GM12873 (cell line): Measurements from ENCODE around the gene PERM1.

Experiments
- TF ChIP-seq, protein P1 (sequence below): IDR thresholded peaks from 2 replicates; pipeline ENCODE4 v1.5.1; 2012; ENCODE audit warnings: low read depth, mild to moderate bottlenecking, moderate library complexity, low read length, control low read depth; ENCODE audit not compliant: insufficient read depth; ENCODE audit errors: missing control alignments

The PERM1 gene

DNA sequence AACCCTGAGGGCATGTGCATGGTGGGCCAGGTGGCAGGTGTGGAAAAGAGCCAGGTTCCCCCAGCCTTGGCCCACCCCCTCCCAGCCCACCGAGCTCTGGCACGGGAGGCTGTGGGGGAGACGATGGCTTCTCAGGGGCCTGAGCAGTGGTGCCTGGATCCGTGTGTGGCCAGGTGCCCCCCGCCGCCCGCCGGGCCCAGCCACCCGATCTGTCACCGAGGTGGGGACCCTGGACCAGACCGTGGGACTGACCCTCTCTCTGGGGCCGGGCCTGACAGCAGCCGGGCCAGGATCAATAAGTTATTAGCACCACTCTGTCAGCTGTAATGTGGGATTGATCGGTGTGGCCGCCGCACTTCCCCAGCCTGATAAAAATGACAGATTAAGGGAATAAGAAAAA, 44.4 kb downstream of the PERM1 start:
- TF ChIP-seq, protein P1, sequence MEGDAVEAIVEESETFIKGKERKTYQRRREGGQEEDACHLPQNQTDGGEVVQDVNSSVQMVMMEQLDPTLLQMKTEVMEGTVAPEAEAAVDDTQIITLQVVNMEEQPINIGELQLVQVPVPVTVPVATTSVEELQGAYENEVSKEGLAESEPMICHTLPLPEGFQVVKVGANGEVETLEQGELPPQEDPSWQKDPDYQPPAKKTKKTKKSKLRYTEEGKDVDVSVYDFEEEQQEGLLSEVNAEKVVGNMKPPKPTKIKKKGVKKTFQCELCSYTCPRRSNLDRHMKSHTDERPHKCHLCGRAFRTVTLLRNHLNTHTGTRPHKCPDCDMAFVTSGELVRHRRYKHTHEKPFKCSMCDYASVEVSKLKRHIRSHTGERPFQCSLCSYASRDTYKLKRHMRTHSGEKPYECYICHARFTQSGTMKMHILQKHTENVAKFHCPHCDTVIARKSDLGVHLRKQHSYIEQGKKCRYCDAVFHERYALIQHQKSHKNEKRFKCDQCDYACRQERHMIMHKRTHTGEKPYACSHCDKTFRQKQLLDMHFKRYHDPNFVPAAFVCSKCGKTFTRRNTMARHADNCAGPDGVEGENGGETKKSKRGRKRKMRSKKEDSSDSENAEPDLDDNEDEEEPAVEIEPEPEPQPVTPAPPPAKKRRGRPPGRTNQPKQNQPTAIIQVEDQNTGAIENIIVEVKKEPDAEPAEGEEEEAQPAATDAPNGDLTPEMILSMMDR, result no peak

DNA sequence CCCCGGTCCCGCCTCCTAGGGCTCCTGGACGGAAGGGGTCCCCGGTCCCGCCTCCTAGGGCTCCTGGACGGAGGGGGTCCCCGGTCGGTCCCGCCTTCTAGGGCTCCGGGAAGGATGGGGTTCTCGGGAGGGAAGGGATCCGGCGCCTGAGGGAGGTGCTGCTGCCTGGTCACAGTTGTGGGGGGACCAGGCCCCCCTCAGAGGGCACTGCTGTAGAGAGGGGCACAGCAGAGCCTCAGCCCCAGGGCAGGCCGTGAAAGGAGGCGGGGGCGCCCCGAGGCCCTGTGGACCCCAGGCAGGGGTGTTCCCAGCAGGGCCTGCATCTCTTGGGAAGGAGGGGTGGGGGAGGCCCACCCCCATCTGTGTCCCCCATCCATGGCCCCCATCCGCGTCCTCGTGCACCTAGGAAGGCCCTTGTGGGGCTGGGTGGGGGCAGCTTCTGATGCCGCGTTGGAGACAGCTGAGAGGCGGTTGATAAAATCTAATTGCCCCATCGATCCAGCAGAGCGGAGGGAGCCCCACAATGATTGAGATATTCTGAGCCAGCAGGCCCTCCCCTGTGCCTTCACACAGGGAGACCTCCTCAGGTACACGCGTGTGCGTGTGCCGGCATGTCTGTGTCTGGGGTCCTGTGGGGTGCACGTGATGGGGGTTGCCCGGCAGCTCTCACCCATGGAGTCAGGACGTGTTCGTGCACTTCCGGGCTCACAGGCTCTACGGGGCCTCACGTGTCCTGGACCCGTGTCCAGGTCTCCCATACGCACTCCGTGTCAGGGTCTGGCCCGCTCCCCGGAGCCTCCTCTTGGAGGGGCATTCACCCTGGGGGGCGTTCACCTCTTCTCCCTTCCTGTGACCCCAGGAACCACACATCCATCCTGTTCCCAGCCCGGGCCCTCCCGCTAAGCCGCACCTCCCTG, 45.3 kb downstream of the PERM1 start:
- TF ChIP-seq, protein P1, result no peak

DNA sequence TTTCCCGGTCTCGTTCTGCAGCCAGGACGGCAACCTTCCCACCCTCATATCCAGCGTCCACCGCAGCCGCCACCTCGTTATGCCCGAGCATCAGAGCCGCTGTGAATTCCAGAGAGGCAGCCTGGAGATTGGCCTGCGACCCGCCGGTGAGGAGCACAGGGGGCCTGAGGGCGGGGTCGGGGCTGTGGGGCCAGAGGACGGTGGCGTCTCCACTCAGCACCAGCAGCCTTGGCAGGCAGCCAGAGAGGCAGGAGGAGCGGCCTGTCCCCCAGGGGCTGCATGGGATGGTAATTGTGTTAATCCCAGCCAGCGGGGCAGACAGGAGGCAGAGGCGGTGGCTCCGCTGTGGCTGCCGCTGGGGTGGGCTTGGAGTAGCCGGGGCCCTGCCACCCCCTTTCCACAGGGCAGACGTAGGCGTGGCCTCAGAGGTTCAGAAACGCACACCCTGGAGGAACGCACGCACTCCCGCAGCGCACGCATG, 46.1 kb downstream of the PERM1 start:
- TF ChIP-seq, protein P1, result no peak

DNA sequence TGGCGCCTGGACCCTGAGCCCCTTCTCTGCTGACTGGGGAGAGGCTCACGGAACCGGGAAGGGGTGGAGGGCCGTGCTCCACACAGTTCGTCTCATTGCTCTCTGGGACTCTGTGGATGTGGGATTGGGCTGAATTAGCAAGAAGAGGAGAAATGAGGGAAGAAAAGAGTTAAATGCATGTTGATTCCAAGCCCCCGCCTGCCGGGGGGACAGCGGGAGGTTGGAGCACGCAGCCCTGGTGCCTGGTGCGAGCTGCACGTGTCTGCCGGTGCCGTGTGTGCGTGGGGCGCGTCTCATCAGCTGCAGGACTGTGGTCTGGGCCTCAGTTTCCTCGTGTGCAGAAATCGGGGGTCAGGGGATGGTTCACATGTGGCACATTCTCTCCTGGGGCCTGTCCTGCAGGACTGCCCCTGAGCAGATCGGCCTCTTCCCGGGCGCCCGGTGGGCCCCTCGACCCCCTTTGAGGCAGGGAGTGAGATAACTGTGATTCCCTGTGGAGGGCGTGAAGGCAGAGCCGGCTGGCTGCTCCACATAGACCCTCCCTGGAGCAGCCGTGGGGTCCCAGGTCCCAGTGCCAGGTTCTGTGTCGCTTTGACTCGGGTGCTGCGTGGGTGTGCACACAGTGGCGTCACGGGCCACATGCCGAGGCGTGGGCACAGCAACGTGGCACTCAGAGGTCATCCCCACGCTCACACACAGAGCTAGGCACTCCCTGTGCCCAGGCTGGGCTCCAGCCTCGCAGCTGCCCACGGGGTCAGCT, 46.7 kb downstream of the PERM1 start:
- TF ChIP-seq, protein P1, result no peak

DNA sequence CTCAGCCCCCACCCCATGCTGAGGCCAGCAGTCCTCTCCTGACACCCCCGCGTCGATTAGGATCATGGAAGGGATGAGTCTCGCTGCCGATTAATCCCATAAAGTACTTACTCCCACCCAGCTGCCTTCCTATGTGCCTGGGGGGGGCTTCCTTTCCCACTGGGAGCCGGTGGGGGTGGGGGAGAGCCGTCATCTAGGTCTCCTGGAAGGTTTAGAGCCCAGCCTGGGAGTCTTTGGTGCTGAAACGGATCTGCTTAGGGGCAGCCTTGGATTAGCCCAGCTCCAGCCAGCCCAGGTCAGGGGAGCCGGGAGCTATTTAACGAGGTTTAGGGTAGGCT, 48.3 kb downstream of the PERM1 start:
- TF ChIP-seq, protein P1, result no peak

DNA sequence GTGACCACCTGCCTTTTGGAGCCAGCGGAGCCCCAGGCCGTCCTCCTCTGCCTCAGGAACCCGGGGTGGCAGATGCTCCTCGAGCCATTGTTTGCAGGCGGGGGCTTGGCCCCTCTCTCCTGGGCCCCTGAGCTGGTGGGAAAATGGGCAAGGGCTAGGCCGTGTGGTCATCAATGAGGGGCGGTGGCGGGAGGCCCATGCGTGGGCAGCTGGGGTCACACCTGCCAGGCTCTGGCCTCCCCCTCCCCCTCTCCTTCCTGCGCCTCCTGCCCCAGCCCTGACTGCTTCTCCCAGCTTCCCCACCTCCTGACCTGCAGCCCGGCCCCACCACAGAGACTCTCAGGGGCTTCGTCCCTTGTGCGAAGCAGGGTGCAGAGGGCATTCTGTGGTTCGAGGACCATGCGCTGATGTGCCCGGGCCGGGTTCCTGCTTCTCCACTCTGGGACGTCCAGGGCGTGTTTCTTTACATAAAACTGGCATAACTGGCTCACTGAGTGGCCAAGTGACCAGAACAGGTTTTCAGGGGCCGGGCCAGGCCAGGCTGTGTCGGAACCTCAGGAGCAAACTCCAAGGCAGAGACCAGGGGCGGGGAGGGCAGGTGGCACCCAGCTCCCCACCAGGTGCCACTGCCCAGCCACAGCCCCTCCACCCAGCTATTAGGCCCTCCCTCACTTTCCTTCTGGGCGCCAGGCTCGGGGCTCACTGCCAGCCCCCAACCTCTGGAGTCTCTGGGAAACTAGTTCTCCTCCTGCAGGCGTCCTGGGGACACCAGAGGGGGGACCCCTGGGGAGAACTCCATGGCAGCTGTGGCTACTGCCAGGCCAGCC, 48.9 kb downstream of the PERM1 start:
- TF ChIP-seq, protein P1, result no peak
